HuH-7.5 (cell line): ENCODE measurements around the gene ACOT8.
"Not testable (repeated sequence)": the region's sequence is repeated elsewhere in the genome, so short reads cannot be mapped to it uniquely, and the experiment has no call there.

Experiments used
- DNase-seq: peaks from one replicate; pipeline ENCODE4 v3.0.0; 2011; ENCODE audit warnings: low spot score

ACOT8 gene

DNA sequence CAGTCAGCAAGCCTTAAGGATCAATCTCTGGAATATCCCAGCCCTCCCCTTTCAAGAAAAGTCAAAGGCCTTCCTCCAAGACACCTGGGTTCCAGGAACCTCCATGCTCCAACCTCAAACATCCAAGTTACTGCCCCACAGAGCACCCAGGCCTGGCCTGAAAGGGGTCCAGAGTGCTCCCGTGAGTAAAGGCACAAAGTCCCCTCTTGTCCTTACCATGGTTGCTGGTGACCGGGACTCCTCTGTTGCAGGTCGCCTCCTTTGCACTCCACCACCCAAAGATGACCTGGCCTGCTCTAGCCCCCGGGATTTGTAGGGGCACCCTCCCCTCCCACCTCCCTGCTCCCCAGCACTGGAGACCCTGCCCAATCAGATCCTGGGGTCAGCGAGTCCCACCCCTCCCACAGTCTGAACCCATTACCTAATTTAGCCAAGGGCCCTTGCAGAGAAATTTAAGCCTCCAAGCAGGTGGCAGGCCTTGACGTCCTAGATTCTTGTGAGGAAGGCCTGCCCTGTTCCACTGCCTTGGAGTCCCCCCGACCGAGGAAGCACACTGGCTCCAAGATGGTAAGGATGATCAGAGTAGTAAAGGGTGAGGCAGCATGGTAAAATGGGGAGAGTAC, 30.1 kb downstream of the ACOT8 start, which contains the start of gene TNNC2:
TSS of gene TNNC2 (minus strand) at position 283 of the 623 bp plus-strand sequence. CDS start at position 219, 64 bp downstream.
- no peak for DNase-seq

DNA sequence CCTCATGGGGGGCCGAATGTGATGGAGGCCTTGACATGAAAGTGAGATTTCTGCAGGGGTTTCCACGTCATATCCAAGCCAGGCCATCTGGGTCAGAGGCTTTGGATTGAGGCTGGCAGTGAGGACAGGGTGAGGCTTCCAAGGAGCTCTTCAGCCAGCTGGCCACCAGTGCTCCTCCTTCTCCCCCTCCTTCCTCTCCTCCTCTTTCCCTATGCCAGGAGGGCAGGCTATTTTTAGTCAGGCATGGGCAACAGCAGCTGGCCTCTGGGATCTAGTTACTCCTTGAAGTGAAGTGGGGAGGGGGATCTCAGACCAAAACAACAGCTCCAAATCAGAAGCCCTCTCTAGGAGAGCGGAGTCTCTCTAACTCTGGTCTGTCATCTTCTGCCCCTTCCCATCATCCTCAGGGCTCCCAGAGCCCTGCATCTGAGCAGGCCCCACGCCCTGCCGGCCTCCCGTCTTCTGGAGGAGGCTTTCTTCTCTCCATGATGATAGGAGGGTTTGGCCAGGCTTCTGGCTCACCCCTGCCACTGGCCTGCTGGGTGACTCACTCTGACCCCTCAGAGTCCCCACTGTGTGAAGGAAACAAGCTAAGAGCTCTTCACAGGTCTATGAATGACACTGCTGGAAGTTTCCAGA, 30.7 kb downstream of the ACOT8 start:
- DNase-seq, result no peak

GRCh38 chr20:45823949-45824835, 33.0 kb downstream of the ACOT8 start:
- no peak for DNase-seq

GRCh38 chr20:45822857-45823256, 34.3 kb downstream of the ACOT8 start:
- DNase-seq, result no peak

DNA sequence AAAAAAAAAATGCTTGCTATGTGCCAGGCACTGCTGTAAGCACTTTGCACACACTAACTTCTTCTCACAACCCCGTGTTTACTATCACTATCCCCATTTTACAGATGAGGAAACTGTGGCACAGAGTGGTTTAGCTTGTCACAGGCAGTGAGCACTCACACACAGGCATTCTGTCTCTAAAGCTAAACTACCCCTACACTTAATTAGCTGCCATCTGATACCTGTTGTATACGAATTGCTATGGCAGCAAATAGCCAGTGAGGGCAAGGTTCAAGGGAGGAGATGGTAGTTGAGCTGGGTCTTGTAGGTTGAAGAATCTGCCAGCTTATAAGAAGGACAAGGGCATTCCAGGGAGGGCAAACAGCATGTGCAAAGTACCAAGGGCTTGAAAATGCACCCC, 35.2 kb downstream of the ACOT8 start:
- no peak for DNase-seq

DNA sequence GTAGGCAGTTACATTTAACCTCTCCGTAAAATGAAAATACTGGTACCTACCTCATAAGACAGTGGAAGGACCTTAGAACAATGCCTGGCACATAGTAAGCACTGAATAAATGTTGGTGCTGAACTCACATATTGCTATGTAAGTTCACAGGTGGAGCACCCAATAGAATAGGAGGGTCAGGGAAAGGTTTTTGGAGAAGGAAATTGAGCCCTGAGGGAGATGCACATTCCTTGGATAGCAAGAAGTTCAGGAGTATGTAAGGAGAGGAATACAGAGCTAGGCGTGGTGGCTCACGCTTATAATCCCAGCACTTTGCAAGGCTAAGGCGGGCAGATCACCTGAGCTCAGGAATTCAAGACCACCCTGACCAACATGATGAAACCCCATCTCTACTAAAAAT, 37.7 kb downstream of the ACOT8 start:
- DNase-seq, result no peak

DNA sequence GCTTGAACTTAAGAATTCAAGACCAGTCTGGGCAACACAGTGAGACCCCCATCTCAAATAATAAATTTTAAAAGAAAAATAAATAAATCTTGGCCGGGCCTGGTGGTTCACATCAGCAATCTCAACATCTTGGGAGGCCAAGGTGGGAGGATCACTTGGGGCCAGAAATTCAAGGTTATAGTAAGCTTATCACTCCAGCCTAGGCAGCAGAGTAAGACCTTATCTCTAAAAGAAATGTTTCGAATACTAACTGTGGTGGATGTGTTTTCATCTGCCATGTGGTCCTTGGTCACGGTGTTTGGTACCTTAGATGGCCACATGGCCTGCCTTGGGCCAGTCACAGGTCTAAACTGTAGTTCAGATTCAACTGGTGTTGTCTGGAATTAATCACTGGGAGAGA, 39.0 kb downstream of the ACOT8 start:
- no peak for DNase-seq

GRCh38 chr20:45817376-45818194, 39.6 kb downstream of the ACOT8 start:
- DNase-seq, result no peak

GRCh38 chr20:45816951-45817350, 40.2 kb downstream of the ACOT8 start:
- DNase-seq, result no peak

GRCh38 chr20:45814314-45814713, 42.9 kb downstream of the ACOT8 start:
- no peak for DNase-seq

DNA sequence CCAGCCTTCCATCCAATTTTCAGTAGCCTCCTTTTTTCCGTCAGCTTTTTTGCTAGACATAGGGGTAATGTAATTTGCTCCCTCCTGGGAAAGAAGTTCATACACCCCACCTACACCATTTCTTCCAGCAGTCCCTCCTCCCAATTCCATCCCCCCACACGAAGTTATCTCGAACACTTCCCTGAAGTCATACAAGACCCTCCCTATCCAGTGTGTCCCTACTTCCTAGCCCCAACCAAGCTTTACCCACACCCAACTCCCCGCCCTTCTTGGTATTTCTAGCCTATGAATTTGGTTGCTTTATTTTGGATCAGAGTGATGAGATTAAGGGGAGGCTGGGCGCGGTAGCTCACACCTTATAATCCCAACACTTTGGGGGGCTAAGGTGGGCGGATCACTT, 43.7 kb downstream of the ACOT8 start:
- no peak for DNase-seq

DNA sequence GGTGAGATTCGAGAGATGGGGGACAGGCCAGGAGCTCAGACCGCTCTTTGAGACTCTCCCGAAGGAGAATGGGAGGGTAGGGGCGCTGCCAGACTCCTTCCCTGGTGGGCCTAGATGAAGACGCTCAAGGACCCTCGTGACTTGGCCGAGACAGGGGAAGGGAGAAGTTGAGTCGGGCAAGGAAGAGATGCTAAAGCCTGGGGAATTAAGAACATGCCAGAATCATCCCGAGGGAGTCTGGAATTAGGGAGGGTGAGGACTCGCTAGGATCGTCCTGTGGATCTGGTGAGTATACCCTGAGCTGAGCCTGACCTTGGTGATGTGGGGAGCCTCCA, 44.2 kb downstream of the ACOT8 start:
- no peak for DNase-seq

DNA sequence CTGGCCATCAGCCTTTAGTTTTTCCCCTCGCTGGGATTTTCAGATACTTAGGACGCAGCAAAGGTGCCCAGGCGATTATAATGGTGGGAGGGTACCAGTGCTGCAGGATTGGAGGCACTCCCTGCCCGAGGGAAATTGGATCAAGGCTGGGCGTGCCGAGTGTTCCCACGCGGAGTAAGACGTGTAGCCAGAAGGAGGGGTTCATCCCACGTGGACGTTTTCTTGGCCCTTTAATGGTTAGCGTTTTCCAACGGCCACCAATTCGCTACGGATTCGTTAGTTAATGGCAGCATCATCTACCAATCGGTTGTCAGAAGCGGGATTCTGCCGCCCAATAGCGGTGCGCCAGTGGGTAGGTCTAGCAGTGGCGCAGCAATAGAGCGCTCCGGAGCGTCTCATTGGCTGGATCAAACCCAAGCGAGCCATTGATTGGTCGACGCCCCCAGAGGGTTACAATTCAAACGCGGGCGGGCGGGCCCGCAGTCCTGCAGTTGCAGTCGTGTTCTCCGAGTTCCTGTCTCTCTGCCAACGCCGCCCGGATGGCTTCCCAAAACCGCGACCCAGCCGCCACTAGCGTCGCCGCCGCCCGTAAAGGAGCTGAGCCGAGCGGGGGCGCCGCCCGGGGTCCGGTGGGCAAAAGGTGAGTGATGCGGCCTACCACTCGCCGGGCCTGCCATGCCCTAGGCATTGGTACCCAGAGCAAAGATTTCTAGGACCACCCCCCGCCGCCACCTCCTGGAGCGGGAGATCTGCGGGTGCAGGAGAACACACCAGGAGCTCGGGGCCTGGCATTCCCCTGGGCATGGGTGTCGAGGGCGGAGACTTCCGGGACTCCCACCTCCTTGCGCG, 44.8 kb downstream of the ACOT8 start, which contains the start of gene UBE2C:
TSS of gene UBE2C (plus strand) at position 488 of the 849 bp plus-strand sequence. CDS start at position 540, 52 bp downstream.
- peak; percentile 100 for DNase-seq

GRCh38 chr20:45810191-45810970, 46.8 kb downstream of the ACOT8 start:
- no peak for DNase-seq

- no peak for DNase-seq
These were observed 55.3 kb downstream of the ACOT8 start for GRCh38 chr20:45801851-45802250.

- DNase-seq, result peak; percentile 55
These were observed 58.1 kb downstream of the ACOT8 start for GRCh38 chr20:45798935-45799642.

- DNase-seq, result not testable (repeated sequence)
These were observed 59.2 kb downstream of the ACOT8 start for GRCh38 chr20:45797955-45798354.

DNA sequence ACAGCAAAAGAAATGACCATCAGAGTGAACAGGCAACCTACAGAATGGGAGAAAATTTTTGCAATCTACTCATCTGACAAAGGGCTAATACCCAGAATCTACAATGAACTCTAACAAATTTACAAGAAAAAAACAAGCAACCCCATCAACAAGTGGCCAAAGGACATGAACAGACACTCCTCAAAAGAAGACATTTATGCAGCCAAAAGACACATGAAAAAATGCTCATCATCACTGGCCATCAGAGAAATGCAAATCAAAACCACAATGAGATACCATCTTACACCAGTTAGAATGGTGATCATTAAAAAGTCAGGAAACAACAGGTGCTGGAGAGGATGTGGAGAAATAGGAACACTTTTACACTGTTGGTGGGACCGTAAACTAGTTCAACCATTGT, 59.7 kb downstream of the ACOT8 start:
- not testable (repeated sequence) for DNase-seq

- DNase-seq, result no peak
These were observed 60.7 kb downstream of the ACOT8 start for GRCh38 chr20:45796337-45797065.
